HepG2 (cell line): ENCODE data around the gene MRPL36. TPM values are rescaled to one million over a fixed set of nuclear protein-coding genes. Genes with fewer than 3 reads are reported as not detected.
A peak's percentile ranks its signal among the peaks of the same experiment; 100 is the strongest.

Experiments used
- AFF4 ChIP-seq: sonication (generic); formaldehyde crosslinking; IDR thresholded peaks from 2 replicates; pipeline ENCODE4 v1.4.0; 2020; ENCODE audit warnings: missing genetic modification reagents
- ARID2 ChIP-seq: sonication (generic); formaldehyde crosslinking; IDR thresholded peaks from 2 replicates; pipeline ENCODE4 v1.8.1; 2022; ENCODE audit warnings: mild to moderate bottlenecking, missing genetic modification reagents, borderline replicate concordance
- CENPT ChIP-seq: sonication (generic); formaldehyde crosslinking; IDR thresholded peaks from 2 replicates; pipeline ENCODE4 v1.8.0; 2022; ENCODE audit warnings: low read depth, mild to moderate bottlenecking, moderate library complexity, missing genetic modification reagents
- KDM3A ChIP-seq: IDR thresholded peaks from 2 replicates; pipeline ENCODE4 v1.6.1; 2018; ENCODE audit warnings: low read depth, missing compliant biosample characterization
- MLX ChIP-seq: IDR thresholded peaks from 2 replicates; pipeline ENCODE4 v1.6.1; 2016
- POLR2A ChIP-seq, 2 experiments: IDR thresholded peaks; 2 replicates each; pipeline ENCODE4 v1.6.1; 2011; ENCODE audit warnings: low read depth in 2 of 2, low read length in 2 of 2, mild to moderate bottlenecking in 1 of 2, moderate library complexity in 1 of 2; ENCODE audit not compliant: insufficient read depth in 1 of 2
- RELA ChIP-seq: sonication (generic); formaldehyde crosslinking; IDR thresholded peaks from 2 replicates; pipeline ENCODE4 v1.4.0; 2020; ENCODE audit warnings: missing genetic modification reagents
- REPIN1 ChIP-seq: sonication (generic); formaldehyde crosslinking; IDR thresholded peaks from 2 replicates; pipeline ENCODE4 v1.8.0; 2022; ENCODE audit warnings: missing genetic modification reagents, low read depth, mild to moderate bottlenecking, borderline replicate concordance
- RFX5 ChIP-seq: IDR thresholded peaks from 2 replicates; pipeline ENCODE4 v1.6.1; 2011; ENCODE audit warnings: low read depth, low read length, improper control_type of control experiment
- ZFX ChIP-seq: sonication (generic); formaldehyde crosslinking; IDR thresholded peaks from 2 replicates; pipeline ENCODE4 v1.4.0; 2020; ENCODE audit warnings: mild to moderate bottlenecking, low read depth, missing genetic modification reagents, moderate library complexity
- ZNF142 ChIP-seq: sonication (generic); formaldehyde crosslinking; IDR thresholded peaks from 2 replicates; pipeline ENCODE4 v1.4.0; 2020; ENCODE audit warnings: missing genetic modification reagents
- ZNF24 ChIP-seq: fragments of 450-650 bp; IDR thresholded peaks from 2 replicates; pipeline ENCODE4 v1.6.1; 2017; ENCODE audit warnings: antibody characterized with exemption, mild to moderate bottlenecking
- ZNF3 ChIP-seq: IDR thresholded peaks from 2 replicates; pipeline ENCODE4 v1.7.0; 2017; ENCODE audit warnings: inconsistent platforms
- ZNF792 ChIP-seq: IDR thresholded peaks from 2 replicates; pipeline ENCODE4 v1.6.1; 2016
- ZNF83 ChIP-seq: sonication (generic); formaldehyde crosslinking; IDR thresholded peaks from 2 replicates; pipeline ENCODE4 v1.4.0; 2020; ENCODE audit warnings: missing genetic modification reagents, mild to moderate bottlenecking, borderline replicate concordance
- polyA plus RNA-seq, 8 experiments: library from polyadenylated mRNA; depleted of rRNA in 3 of 8; stranded (reverse) in 7 of 8; unstranded in 1 of 8; fragments of >200 nt; fragmentation: Illumina TruSeq in 4 of 8; extraction: Trizol in 4 of 8; gene quantifications; 2 replicates each; pipeline versions ENCODE4 v1.2.1 to v1.2.3, GENCODE V29; 2011 to 2016; ENCODE audit warnings: low read depth in 4 of 8, missing spikeins in 1 of 8, mixed read lengths in 1 of 8; ENCODE audit not compliant: insufficient read depth in 1 of 8
- total RNA-seq, 5 experiments: library from RNA; depleted of rRNA; stranded (reverse); fragments of >200 nt; fragmentation: Illumina TruSeq; extraction: Trizol; gene quantifications; 2 replicates each; pipeline ENCODE4 v1.2.3, GENCODE V29; 2016; ENCODE audit warnings: low read depth in 1 of 5
- TF ChIP-seq, protein P1 (sequence below): sonication (generic); formaldehyde crosslinking; IDR thresholded peaks from 2 replicates; pipeline ENCODE4 v1.8.1; 2023; ENCODE audit warnings: mild to moderate bottlenecking, moderate library complexity, missing genetic modification reagents
- TF ChIP-seq, protein P2 (sequence below): sonication (generic); formaldehyde crosslinking; IDR thresholded peaks from 2 replicates; pipeline ENCODE4 v1.8.0; 2022; ENCODE audit warnings: mild to moderate bottlenecking, missing genetic modification reagents

MRPL36 gene
- total and polyA plus RNA-seq, 2 of the 13 experiments (the other 11 are each of a cell fraction or from before 2014, with no cell fraction given), result 71.3 to 113 TPM

DNA sequence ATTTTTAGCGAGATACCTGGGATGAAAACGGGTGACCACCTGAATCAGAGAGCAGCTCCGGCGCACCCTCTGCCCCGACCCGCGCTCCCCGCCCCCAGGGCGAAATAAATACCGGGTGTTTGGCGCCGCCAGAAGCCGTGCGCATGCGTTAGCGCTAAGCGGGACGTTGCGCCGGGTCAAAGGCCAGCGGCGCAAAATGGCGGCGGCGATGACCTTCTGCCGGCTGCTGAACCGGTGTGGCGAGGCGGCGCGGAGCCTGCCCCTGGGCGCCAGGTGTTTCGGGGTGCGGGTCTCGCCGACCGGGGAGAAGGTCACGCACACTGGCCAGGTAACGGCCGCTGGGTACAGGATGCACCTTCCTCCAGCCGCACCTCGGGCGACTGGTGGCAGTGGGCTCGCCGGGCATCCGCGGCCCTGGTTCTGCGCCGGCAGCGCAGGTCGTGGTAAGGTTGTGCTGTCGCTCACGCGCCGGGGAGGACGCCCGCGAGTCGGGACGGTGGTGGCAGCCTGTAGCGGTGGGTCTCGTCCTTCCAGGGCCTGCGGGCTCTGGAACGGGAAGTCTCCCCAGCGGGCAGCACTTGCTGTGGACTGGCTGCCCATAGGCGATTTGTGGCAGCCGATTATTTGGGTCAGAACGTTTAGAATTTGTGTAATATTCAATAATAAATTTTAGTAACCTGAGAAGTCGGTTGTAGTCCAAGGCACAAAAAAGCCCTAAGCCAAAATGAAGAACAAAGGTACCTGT, 1.8 kb upstream of the MRPL36 start, which contains the start of gene NDUFS6 (continued):
- TF ChIP-seq ZNF142 (CRISPR knock-in tag), result no peak; the same call in 1 of the 2 replicates
- peak; percentile 74; the same call in 1 of the 2 replicates for TF ChIP-seq ZNF83 (CRISPR knock-in tag)
- TF ChIP-seq ZNF792 (CRISPR knock-in tag), result 0 out of 2 replicates have a peak, but pooled peaks have one; percentile 29
- TF ChIP-seq CENPT, result no peak
- TF ChIP-seq MLX (CRISPR knock-in tag), result no peak
- TF ChIP-seq RELA (CRISPR knock-in tag), result no peak; the same call in 1 of the 2 replicates
- peak; percentile 86 for TF ChIP-seq ZFX
- no peak for TF ChIP-seq ARID2 (CRISPR knock-in tag)
- no peak for TF ChIP-seq RFX5
- TF ChIP-seq ZNF24, result no peak
- TF ChIP-seq, protein P1, sequence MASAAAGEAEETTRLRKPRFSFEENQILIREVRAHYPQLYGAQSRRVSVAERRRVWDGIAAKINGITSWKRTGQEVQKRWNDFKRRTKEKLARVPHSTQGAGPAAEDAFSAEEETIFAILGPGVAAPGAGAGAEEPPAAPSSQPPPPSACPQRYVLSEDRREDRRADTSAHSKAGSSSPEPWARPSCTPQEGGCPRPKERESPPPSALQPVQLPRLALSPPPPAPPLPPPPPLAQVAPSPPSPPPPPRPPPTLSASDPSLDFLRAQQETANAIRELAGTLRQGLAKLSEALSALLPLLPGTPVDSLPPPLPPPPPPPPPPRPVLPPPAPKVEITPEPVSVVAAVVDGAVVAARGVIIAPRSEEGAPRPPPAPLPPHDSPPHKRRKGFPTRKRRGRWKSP (CRISPR knock-in tag), result peak; percentile 100
- TF ChIP-seq ZNF3 (CRISPR knock-in tag), result no peak
- peak; percentile 57; the same call in 1 of the 2 replicates for TF ChIP-seq AFF4 (CRISPR knock-in tag)
- TF ChIP-seq REPIN1 (CRISPR knock-in tag), result peak; percentile 77
- TF ChIP-seq, protein P2, sequence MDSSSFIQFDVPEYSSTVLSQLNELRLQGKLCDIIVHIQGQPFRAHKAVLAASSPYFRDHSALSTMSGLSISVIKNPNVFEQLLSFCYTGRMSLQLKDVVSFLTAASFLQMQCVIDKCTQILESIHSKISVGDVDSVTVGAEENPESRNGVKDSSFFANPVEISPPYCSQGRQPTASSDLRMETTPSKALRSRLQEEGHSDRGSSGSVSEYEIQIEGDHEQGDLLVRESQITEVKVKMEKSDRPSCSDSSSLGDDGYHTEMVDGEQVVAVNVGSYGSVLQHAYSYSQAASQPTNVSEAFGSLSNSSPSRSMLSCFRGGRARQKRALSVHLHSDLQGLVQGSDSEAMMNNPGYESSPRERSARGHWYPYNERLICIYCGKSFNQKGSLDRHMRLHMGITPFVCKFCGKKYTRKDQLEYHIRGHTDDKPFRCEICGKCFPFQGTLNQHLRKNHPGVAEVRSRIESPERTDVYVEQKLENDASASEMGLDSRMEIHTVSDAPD (CRISPR knock-in tag), result peak; percentile 38; the same call in 1 of the 2 replicates
- TF ChIP-seq KDM3A (CRISPR knock-in tag), result 0 out of 2 replicates have a peak, but pooled peaks have one; percentile 55
- TF ChIP-seq POLR2A (IDR thresholded peaks at IDR 0.05; ENCODE audit: insufficient read depth in 1 of 2, low read depth in 2 of 2, low read length in 2 of 2), result peak in 1 of 2 experiments; percentile 60; a peak in 1 of 4 replicates
